A549 (cell line): ENCODE measurements around the gene VASH2. TPM values are rescaled to one million over a fixed set of nuclear protein-coding genes. Genes with fewer than 3 reads are reported as not detected.
A peak's percentile ranks its signal among the peaks of the same experiment; 100 is the strongest.

Experiments
- BHLHE40 ChIP-seq: IDR thresholded peaks from 2 replicates; pipeline ENCODE4 v1.6.1; 2012; ENCODE audit warnings: low read depth, low read length, inconsistent platforms
- CEBPB ChIP-seq, 2 experiments: fragments of >200 bp in 1 of 2; sonication (Bioruptor Twin) in 1 of 2; formaldehyde crosslinking in 1 of 2; IDR thresholded peaks; 2 replicates each; pipeline ENCODE4 v1.6.1; 2012 to 2016
- CHD2 ChIP-seq: fragments of 150-350 bp; IDR thresholded peaks from 2 replicates; pipeline ENCODE4 v1.6.1; 2014; ENCODE audit warnings: low read length; ENCODE audit not compliant: partially characterized antibody
- FOXS1 ChIP-seq: fragments of 250-450 bp; sonication (Bioruptor Pico); IDR thresholded peaks from 2 replicates; pipeline ENCODE4 v1.5.0; 2020; ENCODE audit warnings: mild to moderate bottlenecking, moderate library complexity
- HDAC2 ChIP-seq: fragments of 200-600 bp; sonication (generic); IDR thresholded peaks from 2 replicates; pipeline ENCODE4 v1.6.1; 2016
- HEYL ChIP-seq: fragments of 250-450 bp; sonication (Bioruptor Pico); IDR thresholded peaks from 2 replicates; pipeline ENCODE4 v1.8.0; 2021; ENCODE audit warnings: mild to moderate bottlenecking, moderate library complexity
- HOXA7 ChIP-seq: fragments of 250-450 bp; sonication (Bioruptor Pico); IDR thresholded peaks from 2 replicates; pipeline ENCODE4 v1.5.0; 2020; ENCODE audit warnings: mild to moderate bottlenecking, moderate library complexity
- HOXB13 ChIP-seq: fragments of 250-450 bp; sonication (Bioruptor Pico); IDR thresholded peaks from 2 replicates; pipeline ENCODE4 v1.5.0; 2020; ENCODE audit warnings: low read depth, mild to moderate bottlenecking, moderate library complexity
- JUN ChIP-seq, 2 experiments: fragments of >200 bp; sonication (Bioruptor Twin); formaldehyde crosslinking; IDR thresholded peaks; 2 replicates in 1 of 2; 3 replicates in 1 of 2; pipeline ENCODE4 v1.6.1; 2016 to 2017
- JUNB ChIP-seq: fragments of >200 bp; sonication (Bioruptor Twin); formaldehyde crosslinking; IDR thresholded peaks from 2 replicates; pipeline ENCODE4 v1.6.1; 2016
- MAZ ChIP-seq: fragments of 150-350 bp; IDR thresholded peaks from 2 replicates; pipeline ENCODE4 v1.6.1; 2014; ENCODE audit warnings: antibody characterized with exemption, low read depth, low read length, borderline replicate concordance
- MYC ChIP-seq: IDR thresholded peaks from 2 replicates; pipeline ENCODE4 v1.6.1; 2012; ENCODE audit warnings: mild to moderate bottlenecking, inconsistent platforms, low read length, improper control_type of control experiment, borderline replicate concordance
- NFE2L2 ChIP-seq: fragments of 150-350 bp; conservative IDR thresholded peaks from 2 replicates; pipeline ENCODE4 v1.6.1; 2014; ENCODE audit warnings: low read length
- PHF8 ChIP-seq: fragments of 200-600 bp; sonication (generic); IDR thresholded peaks from 2 replicates; pipeline ENCODE4 v1.6.1; 2016; ENCODE audit warnings: low read depth, mild to moderate bottlenecking, antibody characterized with exemption, moderate library complexity, borderline replicate concordance
- POLR2A ChIP-seq: IDR thresholded peaks from 2 replicates; pipeline ENCODE4 v1.6.1; 2012; ENCODE audit warnings: mild to moderate bottlenecking, low read length
- POLR2AphosphoS2 ChIP-seq: conservative IDR thresholded peaks from 2 replicates; pipeline ENCODE4 v1.6.1; 2012; ENCODE audit warnings: low read length, improper control_type of control experiment, inconsistent platforms
- RAD21 ChIP-seq, 2 experiments: fragments of >200 bp in 1 of 2; sonication (Bioruptor Twin) in 1 of 2; formaldehyde crosslinking in 1 of 2; IDR thresholded peaks in 1 of 2; conservative IDR thresholded peaks in 1 of 2; 2 replicates in 1 of 2; 3 replicates in 1 of 2; pipeline ENCODE4 v1.6.1; 2012 to 2018; ENCODE audit warnings: inconsistent platforms in 1 of 2
- RNF2 ChIP-seq: fragments of 200-600 bp; sonication (generic); IDR thresholded peaks from 2 replicates; pipeline ENCODE4 v1.6.1; 2016; ENCODE audit warnings: low read depth, mild to moderate bottlenecking, antibody characterized with exemption, moderate library complexity, borderline replicate concordance
- SREBF2 ChIP-seq: fragments of 450-650 bp; IDR thresholded peaks from 2 replicates; pipeline ENCODE4 v1.6.1; 2014; ENCODE audit warnings: mild to moderate bottlenecking, moderate library complexity
- TFCP2L1 ChIP-seq: fragments of 250-450 bp; sonication (Bioruptor Pico); IDR thresholded peaks from 2 replicates; pipeline ENCODE4 v1.5.0; 2021; ENCODE audit warnings: mild to moderate bottlenecking
- ZFP36 ChIP-seq: fragments of 450-650 bp; IDR thresholded peaks from 2 replicates; pipeline ENCODE4 v1.6.1; 2014; ENCODE audit warnings: borderline replicate concordance; ENCODE audit not compliant: partially characterized antibody
- polyA plus RNA-seq, 4 experiments: library from polyadenylated mRNA; depleted of rRNA in 3 of 4; stranded (reverse); fragments of >200 nt; fragmentation: RNase III in 1 of 4; extraction: RNeasy Plus Mini Kit Qiagen cat#74134 plus additional on column Dnase treatment in 1 of 4; gene quantifications; 2 replicates in 3 of 4; 3 replicates in 1 of 4; pipeline ENCODE4 v1.2.3, GENCODE V29; 2011 to 2017
- TF ChIP-seq, protein P1 (sequence below): IDR thresholded peaks from 2 replicates; pipeline ENCODE4 v1.6.1; 2012
- TF ChIP-seq, protein P2 (sequence below): IDR thresholded peaks from 2 replicates; pipeline ENCODE4 v1.6.1; 2012
- TF ChIP-seq, protein P3 (sequence below): fragments of 250-450 bp; sonication (Bioruptor Pico); IDR thresholded peaks from 2 replicates; pipeline ENCODE4 v1.5.0; 2020; ENCODE audit warnings: low read depth, mild to moderate bottlenecking, moderate library complexity
- TF ChIP-seq, protein P4 (sequence below): fragments of >200 bp; sonication (Bioruptor Twin); formaldehyde crosslinking; IDR thresholded peaks from 3 replicates; pipeline ENCODE4 v1.5.1; 2016
- TF ChIP-seq, protein P5 (sequence below): fragments of >200 bp; sonication (Bioruptor Twin); formaldehyde crosslinking; IDR thresholded peaks from 3 replicates; pipeline ENCODE4 v1.6.1; 2016
- TF ChIP-seq, protein P6 (sequence below): IDR thresholded peaks from 2 replicates; pipeline ENCODE4 v1.6.1; 2012; ENCODE audit warnings: low read depth, borderline replicate concordance
- TF ChIP-seq, protein P7 (sequence below): fragments of 150-350 bp; IDR thresholded peaks from 2 replicates; pipeline ENCODE4 v1.6.1; 2014; ENCODE audit warnings: low read depth, mild to moderate bottlenecking, low read length
- TF ChIP-seq, protein P8 (sequence below): fragments of 450-650 bp; IDR thresholded peaks from 2 replicates; pipeline ENCODE4 v1.6.1; 2014; ENCODE audit warnings: antibody characterized with exemption

VASH2 gene
- polyA plus RNA-seq, 2 of the 4 experiments (the other 2 are of a cell fraction): 3.4 to 4.7 TPM

DNA sequence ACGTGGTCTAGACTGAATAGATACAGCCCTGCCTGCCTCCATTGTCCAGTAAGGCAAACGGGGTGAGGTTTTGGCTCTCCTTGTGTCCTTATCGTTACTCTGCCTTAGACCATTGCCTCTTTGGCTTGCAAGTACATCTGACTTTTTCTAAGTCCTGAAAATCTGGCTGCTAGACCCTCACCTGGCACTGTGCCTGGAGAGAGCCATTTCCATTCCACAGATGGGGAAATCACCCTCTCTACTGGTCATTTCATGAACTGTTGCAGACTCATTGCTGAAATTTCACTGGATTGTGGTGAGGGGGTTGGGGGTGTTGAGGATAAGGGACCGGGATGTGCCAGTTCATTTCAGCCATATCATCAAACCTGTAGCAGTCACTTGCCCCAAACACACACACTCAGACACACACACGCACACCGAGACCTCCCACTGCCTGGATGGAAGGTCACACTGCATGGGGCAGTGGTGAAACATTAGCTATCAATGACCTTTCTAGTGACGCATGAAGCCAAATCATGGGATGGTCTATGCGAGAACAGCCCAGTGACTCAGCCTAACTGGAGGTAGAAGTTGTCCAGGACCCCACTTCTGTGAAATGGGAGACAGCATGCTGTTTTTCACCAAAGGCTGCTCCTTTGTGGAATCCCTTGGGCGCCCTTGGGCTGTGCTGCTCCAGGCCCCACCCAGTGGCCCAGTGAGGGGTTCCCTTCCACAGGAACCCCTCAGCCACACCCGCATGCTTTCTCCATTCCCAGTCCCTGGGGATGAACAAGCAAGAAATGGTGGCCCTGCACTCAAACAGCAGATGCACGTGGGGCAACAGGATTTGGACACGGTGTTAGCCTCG lies 34.9 kb upstream of the VASH2 start (continued):
- TF ChIP-seq, protein P1, sequence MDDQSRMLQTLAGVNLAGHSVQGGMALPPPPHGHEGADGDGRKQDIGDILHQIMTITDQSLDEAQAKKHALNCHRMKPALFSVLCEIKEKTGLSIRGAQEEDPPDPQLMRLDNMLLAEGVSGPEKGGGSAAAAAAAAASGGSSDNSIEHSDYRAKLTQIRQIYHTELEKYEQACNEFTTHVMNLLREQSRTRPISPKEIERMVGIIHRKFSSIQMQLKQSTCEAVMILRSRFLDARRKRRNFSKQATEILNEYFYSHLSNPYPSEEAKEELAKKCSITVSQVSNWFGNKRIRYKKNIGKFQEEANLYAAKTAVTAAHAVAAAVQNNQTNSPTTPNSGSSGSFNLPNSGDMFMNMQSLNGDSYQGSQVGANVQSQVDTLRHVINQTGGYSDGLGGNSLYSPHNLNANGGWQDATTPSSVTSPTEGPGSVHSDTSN: no peak
- TF ChIP-seq CEBPB (IDR thresholded peaks at IDR 0.05): peak in 1 of 2 experiments; percentile 41; a peak in 1 of 4 replicates
- peak; percentile 79 for TF ChIP-seq JUNB
- no peak for TF ChIP-seq POLR2A
- TF ChIP-seq MAZ: no peak
- TF ChIP-seq CHD2: no peak
- no peak for TF ChIP-seq HDAC2
- no peak for TF ChIP-seq PHF8
- TF ChIP-seq BHLHE40: no peak
- TF ChIP-seq HOXA7 (CRISPR knock-in tag): peak; percentile 75; the same call in 1 of the 2 replicates
- TF ChIP-seq HEYL (CRISPR knock-in tag): no peak
- no peak for TF ChIP-seq SREBF2
- TF ChIP-seq, protein P2, sequence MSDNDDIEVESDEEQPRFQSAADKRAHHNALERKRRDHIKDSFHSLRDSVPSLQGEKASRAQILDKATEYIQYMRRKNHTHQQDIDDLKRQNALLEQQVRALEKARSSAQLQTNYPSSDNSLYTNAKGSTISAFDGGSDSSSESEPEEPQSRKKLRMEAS: peak; percentile 69
- peak; percentile 94; the same call in 1 of the 2 replicates for TF ChIP-seq HOXB13 (CRISPR knock-in tag)
- TF ChIP-seq, protein P3, sequence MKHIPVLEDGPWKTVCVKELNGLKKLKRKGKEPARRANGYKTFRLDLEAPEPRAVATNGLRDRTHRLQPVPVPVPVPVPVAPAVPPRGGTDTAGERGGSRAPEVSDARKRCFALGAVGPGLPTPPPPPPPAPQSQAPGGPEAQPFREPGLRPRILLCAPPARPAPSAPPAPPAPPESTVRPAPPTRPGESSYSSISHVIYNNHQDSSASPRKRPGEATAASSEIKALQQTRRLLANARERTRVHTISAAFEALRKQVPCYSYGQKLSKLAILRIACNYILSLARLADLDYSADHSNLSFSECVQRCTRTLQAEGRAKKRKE (CRISPR knock-in tag): peak; percentile 89
- TF ChIP-seq, protein P4, sequence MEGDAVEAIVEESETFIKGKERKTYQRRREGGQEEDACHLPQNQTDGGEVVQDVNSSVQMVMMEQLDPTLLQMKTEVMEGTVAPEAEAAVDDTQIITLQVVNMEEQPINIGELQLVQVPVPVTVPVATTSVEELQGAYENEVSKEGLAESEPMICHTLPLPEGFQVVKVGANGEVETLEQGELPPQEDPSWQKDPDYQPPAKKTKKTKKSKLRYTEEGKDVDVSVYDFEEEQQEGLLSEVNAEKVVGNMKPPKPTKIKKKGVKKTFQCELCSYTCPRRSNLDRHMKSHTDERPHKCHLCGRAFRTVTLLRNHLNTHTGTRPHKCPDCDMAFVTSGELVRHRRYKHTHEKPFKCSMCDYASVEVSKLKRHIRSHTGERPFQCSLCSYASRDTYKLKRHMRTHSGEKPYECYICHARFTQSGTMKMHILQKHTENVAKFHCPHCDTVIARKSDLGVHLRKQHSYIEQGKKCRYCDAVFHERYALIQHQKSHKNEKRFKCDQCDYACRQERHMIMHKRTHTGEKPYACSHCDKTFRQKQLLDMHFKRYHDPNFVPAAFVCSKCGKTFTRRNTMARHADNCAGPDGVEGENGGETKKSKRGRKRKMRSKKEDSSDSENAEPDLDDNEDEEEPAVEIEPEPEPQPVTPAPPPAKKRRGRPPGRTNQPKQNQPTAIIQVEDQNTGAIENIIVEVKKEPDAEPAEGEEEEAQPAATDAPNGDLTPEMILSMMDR: peak; percentile 75
- peak; percentile 51 for TF ChIP-seq NFE2L2
- TF ChIP-seq, protein P5, sequence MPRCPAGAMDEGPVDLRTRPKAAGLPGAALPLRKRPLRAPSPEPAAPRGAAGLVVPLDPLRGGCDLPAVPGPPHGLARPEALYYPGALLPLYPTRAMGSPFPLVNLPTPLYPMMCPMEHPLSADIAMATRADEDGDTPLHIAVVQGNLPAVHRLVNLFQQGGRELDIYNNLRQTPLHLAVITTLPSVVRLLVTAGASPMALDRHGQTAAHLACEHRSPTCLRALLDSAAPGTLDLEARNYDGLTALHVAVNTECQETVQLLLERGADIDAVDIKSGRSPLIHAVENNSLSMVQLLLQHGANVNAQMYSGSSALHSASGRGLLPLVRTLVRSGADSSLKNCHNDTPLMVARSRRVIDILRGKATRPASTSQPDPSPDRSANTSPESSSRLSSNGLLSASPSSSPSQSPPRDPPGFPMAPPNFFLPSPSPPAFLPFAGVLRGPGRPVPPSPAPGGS: 0 out of 3 replicates have a peak, but pooled peaks have one; percentile 55
- peak; percentile 83 to 88 for TF ChIP-seq RAD21 (conservative IDR thresholded peaks at IDR 0.05 in 1 of 2, IDR thresholded peaks at IDR 0.05 in 1 of 2)
- TF ChIP-seq, protein P6, sequence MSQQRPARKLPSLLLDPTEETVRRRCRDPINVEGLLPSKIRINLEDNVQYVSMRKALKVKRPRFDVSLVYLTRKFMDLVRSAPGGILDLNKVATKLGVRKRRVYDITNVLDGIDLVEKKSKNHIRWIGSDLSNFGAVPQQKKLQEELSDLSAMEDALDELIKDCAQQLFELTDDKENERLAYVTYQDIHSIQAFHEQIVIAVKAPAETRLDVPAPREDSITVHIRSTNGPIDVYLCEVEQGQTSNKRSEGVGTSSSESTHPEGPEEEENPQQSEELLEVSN: no peak
- TF ChIP-seq MYC: peak; percentile 75; the same call in 1 of the 2 replicates
- TF ChIP-seq FOXS1 (CRISPR knock-in tag): no peak
- no peak for TF ChIP-seq RNF2
- no peak for TF ChIP-seq POLR2AphosphoS2
- no peak for TF ChIP-seq TFCP2L1 (CRISPR knock-in tag)
- TF ChIP-seq, protein P7, sequence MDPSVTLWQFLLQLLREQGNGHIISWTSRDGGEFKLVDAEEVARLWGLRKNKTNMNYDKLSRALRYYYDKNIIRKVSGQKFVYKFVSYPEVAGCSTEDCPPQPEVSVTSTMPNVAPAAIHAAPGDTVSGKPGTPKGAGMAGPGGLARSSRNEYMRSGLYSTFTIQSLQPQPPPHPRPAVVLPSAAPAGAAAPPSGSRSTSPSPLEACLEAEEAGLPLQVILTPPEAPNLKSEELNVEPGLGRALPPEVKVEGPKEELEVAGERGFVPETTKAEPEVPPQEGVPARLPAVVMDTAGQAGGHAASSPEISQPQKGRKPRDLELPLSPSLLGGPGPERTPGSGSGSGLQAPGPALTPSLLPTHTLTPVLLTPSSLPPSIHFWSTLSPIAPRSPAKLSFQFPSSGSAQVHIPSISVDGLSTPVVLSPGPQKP: no peak
- TF ChIP-seq JUN (IDR thresholded peaks at IDR 0.05): peak; percentile 89 to 92
- TF ChIP-seq, protein P8, sequence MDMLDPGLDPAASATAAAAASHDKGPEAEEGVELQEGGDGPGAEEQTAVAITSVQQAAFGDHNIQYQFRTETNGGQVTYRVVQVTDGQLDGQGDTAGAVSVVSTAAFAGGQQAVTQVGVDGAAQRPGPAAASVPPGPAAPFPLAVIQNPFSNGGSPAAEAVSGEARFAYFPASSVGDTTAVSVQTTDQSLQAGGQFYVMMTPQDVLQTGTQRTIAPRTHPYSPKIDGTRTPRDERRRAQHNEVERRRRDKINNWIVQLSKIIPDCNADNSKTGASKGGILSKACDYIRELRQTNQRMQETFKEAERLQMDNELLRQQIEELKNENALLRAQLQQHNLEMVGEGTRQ: no peak
- TF ChIP-seq ZFP36: no peak
